Effector memory CD8-positive, alpha-beta T cell (primary cell): ENCODE results near the gene SLC13A4.

Experiments used
- ATAC-seq: fragments of 150-1000 bp; cut with Tn5 transposase; replicated peaks from 2 replicates; pipeline ENCODE4 v1.10.0; 2021; ENCODE audit warnings: mild to moderate bottlenecking, moderate library complexity
- DNase-seq, 3 experiments: peaks; one replicate each; pipeline ENCODE4 v3.0.0; 2021
- H3K27ac Mint-ChIP-seq, 2 donors: one replicate each; pipeline ENCODE4 v1.8.0; 2022; ENCODE audit warnings: mild to moderate bottlenecking in 2 of 2, mixed read lengths in 2 of 2, moderate library complexity in 2 of 2
- H3K27me3 Mint-ChIP-seq, 2 donors: one replicate each; pipeline ENCODE4 v1.8.0; 2022; ENCODE audit warnings: mixed read lengths in 2 of 2
- H3K36me3 Mint-ChIP-seq: one replicate; pipeline ENCODE4 v1.8.0; 2022; ENCODE audit warnings: mild to moderate bottlenecking, moderate library complexity, mixed read lengths; ENCODE audit not compliant: insufficient read depth
- H3K4me1 Mint-ChIP-seq, 2 donors: one replicate each; pipeline ENCODE4 v1.8.0; 2022; ENCODE audit warnings: low read depth in 2 of 2, mixed read lengths in 2 of 2
- H3K4me3 Mint-ChIP-seq, 2 donors: one replicate each; pipeline ENCODE4 v1.8.0; 2022; ENCODE audit warnings: mild to moderate bottlenecking in 2 of 2, mixed read lengths in 2 of 2, moderate library complexity in 2 of 2
- H3K9me3 Mint-ChIP-seq, 2 donors: one replicate each; pipeline ENCODE4 v1.8.0; 2022; ENCODE audit warnings: mixed read lengths in 2 of 2

SLC13A4 gene

DNA sequence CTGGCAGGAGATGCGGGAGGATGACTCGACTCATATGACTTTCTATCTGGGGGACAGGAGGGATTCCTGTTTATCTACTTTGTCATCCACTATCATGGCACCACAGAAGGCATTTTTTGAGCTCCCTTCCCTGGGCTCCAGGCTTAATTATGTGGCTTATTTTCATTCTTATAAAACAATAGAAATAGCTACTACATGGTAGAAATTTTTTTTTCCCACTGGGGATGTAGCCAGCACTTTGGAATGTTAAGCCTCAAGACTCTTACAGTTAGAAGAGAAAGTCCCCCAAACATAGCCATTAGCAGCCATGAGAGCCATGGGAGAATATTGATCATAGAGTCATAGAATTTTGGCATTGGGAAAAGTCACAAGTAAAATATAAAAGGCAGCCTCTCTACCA is 35.3 kb upstream of the SLC13A4 start:
- no peaks in the 10 kb centered on the region for H3K36me3 Mint-ChIP-seq
- H3K4me3 Mint-ChIP-seq, result no peak overlapping the region
- H3K27ac Mint-ChIP-seq, result no peak overlapping the region
- peaks cover 43 to 54% of the 10 kb centered on the region in 2 donors for H3K27me3 Mint-ChIP-seq
- ATAC-seq, result no peak
- no peaks in the 10 kb centered on the region for H3K9me3 Mint-ChIP-seq
- no peaks in the 10 kb centered on the region for H3K4me1 Mint-ChIP-seq
- no peak for DNase-seq

DNA sequence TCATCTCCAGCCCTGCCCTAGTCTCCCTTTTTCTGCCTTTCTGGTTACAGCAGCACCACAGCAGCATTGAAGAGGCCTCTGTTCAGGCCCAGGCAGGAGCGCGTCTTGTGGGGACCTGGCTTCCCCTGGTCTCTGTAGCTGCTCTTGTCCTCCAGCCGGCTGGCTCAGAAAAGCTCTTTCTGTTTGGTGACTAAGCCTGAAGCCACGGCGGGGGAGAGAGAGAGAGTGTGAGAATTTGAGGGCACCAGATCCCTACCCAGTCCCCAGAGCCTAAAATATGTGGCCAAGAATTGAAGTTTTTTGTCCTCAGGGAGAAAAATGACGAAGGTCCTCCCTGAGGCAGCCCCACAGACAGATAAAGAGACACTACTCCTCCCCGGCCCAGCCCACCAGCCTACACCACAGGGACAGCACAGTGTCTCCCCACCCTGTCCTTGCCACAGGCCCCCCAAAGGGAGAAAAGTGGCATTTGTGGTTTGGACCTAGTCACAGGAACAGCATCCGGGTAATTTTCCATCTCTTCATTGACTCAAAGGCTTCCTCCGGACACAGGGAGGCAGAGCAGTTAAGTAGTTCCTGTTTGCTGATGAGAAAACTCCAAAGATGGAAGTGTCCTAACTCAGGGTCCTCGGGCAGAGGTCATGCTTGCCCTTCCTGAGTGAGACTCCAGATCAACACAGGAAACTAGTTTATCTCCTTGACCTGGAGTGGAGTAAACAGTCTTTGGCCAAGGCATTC is 33.9 kb upstream of the SLC13A4 start:
- DNase-seq (no peak), ATAC-seq (no peak)
- Mint-ChIP-seq H3K36me3 (no peaks in the 10 kb centered on the region), H3K4me1 (no peaks in the 10 kb centered on the region), H3K27ac (no peak overlapping the region), H3K4me3 (no peak overlapping the region), H3K27me3 (peaks cover 43 to 61% of the 10 kb centered on the region in 2 donors), H3K9me3 (no peaks in the 10 kb centered on the region)

DNA sequence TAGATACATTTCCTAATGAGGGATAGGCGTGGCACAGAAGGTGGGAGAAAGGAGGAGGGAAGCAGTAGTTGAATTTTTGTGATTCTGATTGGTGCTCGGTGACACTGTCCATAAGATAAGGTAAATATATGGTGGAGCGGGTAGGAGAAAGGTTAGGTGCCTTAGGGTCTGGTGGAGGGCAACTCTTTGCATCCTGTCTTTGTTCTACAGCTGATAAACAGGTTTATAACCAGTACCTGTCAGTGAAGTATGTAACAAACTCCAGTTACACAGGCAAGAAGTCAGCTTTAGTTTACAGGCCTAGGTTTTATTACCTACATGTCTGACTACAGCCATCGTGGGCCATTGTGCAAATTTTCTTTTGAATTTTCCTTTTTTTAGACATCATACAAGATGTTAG is 31.5 kb upstream of the SLC13A4 start:
- H3K27ac Mint-ChIP-seq, result no peak overlapping the region
- no peak overlapping the region for H3K4me3 Mint-ChIP-seq
- no peaks in the 10 kb centered on the region for H3K4me1 Mint-ChIP-seq
- peaks cover 53 to 63% of the 10 kb centered on the region in 2 donors for H3K27me3 Mint-ChIP-seq
- ATAC-seq, result no peak
- no peaks in the 10 kb centered on the region for H3K36me3 Mint-ChIP-seq
- no peak for DNase-seq
- no peaks in the 10 kb centered on the region for H3K9me3 Mint-ChIP-seq

DNA sequence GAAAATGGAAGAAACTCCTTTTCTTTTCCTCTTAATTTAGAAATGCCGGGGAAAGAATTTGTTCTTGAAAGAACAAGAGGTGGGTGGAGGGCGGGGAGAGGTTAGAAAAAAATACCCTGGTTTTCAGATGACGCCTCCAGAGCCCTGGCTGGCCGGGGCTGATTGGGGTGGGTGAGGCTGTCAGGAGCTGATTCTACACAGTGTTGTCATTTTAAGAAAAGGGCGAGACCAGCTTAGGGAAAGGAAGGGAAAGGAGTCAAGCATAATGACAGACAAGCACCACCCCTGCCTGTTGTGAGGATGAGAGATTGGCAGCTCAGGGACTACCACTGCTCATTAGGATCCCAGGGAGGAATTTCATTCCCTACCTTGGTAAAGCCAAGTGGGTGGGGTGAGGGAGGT is 30.5 kb upstream of the SLC13A4 start:
- no peaks in the 10 kb centered on the region for H3K4me1 Mint-ChIP-seq
- no peak overlapping the region for H3K4me3 Mint-ChIP-seq
- H3K27ac Mint-ChIP-seq, result no peak overlapping the region
- ATAC-seq (no peak), DNase-seq (no peak)
- H3K9me3 Mint-ChIP-seq, result no peaks in the 10 kb centered on the region
- peaks cover 56 to 73% of the 10 kb centered on the region in 2 donors for H3K27me3 Mint-ChIP-seq
- peaks cover 2% of the 10 kb centered on the region for H3K36me3 Mint-ChIP-seq

DNA sequence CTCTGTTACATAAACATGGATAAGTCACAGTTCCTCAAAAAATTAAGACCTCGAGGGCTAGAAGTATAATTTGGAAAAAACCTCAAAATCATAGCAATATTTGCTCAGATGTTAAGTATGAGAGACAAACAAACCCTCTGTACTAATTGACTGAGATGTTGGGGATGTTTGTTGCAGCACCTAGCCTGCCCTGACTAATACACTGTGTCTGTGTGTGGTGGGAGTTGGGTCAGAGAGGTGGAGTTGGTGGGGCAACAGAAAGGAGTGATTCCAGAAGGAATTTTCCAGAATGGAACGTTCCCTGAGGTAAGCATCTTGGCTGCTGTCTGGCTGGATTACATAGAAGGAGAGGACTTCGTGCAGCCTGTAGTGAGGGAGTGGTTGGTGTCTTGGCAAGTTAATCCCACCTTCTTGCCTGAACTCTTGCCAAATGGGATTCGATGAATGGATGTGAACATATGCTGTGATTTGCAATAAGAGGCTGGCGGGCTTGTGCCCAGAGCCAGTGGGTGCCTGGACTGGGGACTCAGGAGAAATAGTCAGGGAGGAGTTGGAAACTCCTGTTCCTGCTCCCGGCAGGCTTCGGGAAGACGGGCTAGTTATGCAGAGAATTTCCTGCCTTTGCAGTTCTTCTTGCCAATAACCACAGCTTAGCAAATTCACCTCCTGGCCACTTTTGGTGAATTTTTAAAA is 29.9 kb upstream of the SLC13A4 start:
- DNase-seq, result no peak
- ATAC-seq, result no peak
- Mint-ChIP-seq H3K27ac (no peak overlapping the region), H3K36me3 (peaks cover 2% of the 10 kb centered on the region), H3K4me1 (no peaks in the 10 kb centered on the region), H3K9me3 (no peaks in the 10 kb centered on the region), H3K4me3 (no peak overlapping the region), H3K27me3 (peaks cover 61 to 79% of the 10 kb centered on the region in 2 donors)

DNA sequence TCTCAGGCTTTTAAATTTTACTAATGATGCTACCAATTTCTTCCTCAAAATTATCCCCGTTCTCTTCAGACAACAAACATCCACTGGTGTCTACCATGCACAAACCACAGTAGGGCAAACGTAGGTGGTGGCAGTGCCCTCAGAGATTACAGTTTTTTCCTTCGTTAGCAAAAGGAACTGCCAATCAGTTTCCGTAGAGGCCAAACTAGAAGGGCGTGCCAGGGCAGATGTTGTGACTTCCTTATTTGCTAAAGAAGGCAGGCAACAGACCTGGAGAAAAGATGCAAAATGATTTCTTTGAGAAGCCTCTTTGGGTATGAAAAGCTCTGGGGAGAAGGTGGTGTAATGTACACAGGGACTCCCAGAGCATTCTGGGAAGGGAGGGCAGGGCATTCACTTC is 28.2 kb upstream of the SLC13A4 start:
- Mint-ChIP-seq H3K9me3 (no peaks in the 10 kb centered on the region), H3K4me3 (no peak overlapping the region), H3K4me1 (no peaks in the 10 kb centered on the region), H3K27ac (no peak overlapping the region), H3K27me3 (peaks cover 59 to 82% of the 10 kb centered on the region in 2 donors), H3K36me3 (peaks cover 2% of the 10 kb centered on the region)
- ATAC-seq (no peak), DNase-seq (no peak)

DNA sequence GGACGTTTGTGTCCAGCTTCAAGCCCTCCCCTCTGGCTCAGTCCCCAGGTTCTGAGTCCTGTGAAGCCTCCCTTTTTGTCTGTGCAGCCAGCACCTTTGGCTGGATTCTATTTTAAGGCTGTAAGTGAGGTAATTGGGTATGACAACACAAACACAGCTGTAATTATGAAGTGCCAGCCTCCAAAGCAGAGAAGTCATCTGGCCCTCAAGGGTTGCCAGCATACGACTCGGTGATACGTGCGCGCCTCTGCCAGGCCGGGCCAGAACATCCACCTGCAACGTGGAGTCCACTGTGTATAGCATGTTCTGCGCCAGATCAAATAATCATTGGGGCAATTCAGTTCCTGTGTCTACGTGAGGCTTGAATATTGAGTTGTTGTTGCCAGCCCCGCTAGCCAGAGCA is 27.4 kb upstream of the SLC13A4 start:
- Mint-ChIP-seq H3K4me1 (no peaks in the 10 kb centered on the region), H3K27ac (no peak overlapping the region), H3K4me3 (no peak overlapping the region), H3K36me3 (peaks cover 5% of the 10 kb centered on the region), H3K9me3 (no peaks in the 10 kb centered on the region), H3K27me3 (peaks cover 57 to 80% of the 10 kb centered on the region in 2 donors)
- ATAC-seq (no peak), DNase-seq (no peak)

DNA sequence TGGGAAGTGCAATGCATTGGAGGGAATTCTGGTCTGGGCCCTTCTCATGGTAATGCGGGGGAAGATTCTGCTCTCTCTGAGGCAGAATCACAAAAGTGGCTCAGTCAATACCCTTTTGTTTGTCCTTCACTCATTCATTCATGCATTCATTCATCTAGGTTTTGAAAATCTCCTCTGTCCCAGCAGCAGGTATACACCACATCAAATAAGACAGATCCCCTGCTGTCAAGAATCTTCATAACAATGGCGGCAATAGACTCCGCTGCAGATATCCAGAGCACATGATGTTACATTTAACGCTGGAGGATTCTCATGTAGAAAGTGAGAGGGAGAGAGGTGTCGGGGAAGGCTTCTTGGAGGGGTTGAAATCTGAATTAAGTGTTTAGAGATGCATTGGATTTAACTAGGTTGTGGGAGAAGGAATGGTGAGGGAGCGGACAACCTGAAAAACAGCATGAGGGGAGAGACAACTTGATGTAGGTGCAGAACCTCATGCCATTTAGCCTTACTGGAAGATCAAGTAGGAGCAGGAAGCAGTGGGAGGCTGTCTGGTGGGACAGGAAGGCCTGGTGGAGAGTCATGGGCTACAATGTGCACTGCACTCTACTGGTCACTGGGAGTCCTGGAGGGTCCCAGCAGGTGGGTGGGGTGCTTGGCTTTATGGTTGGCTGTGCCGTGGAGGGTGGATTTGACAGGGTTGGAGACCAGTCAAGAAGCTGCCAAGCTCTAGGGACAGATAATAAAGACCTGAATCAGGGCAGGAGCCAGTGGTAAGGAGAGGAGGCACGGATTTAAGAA is 25.8 kb upstream of the SLC13A4 start:
- no peak for DNase-seq
- Mint-ChIP-seq H3K4me3 (no peak overlapping the region), H3K27me3 (peaks cover 48 to 73% of the 10 kb centered on the region in 2 donors), H3K36me3 (peaks cover 5% of the 10 kb centered on the region), H3K9me3 (no peaks in the 10 kb centered on the region), H3K27ac (no peak overlapping the region), H3K4me1 (no peaks in the 10 kb centered on the region)
- no peak for ATAC-seq

DNA sequence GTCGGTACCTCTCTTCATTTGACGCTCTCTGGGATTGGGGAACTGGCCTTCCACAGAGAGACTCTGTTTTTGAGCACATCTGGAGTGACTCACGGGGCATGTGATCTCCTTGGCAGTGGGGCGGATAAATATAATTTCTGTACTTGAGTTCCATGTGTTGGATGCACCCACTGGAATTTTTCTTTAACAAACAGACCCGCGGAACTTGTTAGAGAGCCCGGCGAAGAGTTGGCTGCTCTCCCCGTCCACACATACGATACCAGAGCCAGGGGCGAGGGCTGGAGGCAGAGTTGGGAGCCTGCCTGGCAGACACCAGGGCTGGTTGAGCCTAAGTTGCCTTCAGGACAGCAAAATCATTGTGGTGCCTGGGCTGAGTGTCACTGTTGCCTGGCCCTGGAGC is 20.8 kb upstream of the SLC13A4 start, which contains the start of gene FAM180A:
Gene FAM180A, minus strand, starts transcription at position 44 of the 400 bp plus-strand sequence. CDS start 233 bp downstream, outside the sequence.
- DNase-seq (no peak), ATAC-seq (no peak)
- H3K27ac Mint-ChIP-seq, result no peak within 1 kb of the TSS
- peaks cover 4% of the 10 kb centered on the region for H3K36me3 Mint-ChIP-seq
- no peaks in the 10 kb centered on the region for H3K9me3 Mint-ChIP-seq
- no peak within 1 kb of the TSS for H3K4me3 Mint-ChIP-seq
- peaks cover 22 to 44% of the 10 kb centered on the region in 2 donors for H3K27me3 Mint-ChIP-seq
- no peaks in the 10 kb centered on the region for H3K4me1 Mint-ChIP-seq

DNA sequence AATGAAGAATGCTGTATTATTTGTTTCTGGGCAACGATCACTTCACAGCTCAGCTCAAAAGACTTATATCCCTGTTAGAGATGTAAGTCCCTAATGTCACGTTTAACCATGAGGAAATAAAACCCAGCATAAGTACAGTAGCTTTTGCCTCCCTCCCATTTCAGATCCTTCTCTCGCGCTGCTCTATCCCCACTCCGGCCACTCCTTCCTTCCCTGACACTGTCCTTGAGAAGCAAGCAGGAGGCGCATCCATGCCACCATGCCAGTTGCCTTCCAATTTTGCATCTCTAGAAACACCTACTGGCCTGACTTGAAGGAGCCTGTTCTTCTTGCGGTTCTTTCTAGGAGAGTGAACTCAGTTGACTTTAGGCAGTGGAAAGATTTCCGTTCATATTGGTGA is 19.4 kb upstream of the SLC13A4 start:
- Mint-ChIP-seq H3K36me3 (peaks cover 3% of the 10 kb centered on the region), H3K27ac (no peak overlapping the region), H3K9me3 (no peaks in the 10 kb centered on the region), H3K4me1 (no peaks in the 10 kb centered on the region), H3K27me3 (peaks cover 9 to 32% of the 10 kb centered on the region in 2 donors), H3K4me3 (no peak overlapping the region)
- DNase-seq, result no peak
- ATAC-seq, result no peak

DNA sequence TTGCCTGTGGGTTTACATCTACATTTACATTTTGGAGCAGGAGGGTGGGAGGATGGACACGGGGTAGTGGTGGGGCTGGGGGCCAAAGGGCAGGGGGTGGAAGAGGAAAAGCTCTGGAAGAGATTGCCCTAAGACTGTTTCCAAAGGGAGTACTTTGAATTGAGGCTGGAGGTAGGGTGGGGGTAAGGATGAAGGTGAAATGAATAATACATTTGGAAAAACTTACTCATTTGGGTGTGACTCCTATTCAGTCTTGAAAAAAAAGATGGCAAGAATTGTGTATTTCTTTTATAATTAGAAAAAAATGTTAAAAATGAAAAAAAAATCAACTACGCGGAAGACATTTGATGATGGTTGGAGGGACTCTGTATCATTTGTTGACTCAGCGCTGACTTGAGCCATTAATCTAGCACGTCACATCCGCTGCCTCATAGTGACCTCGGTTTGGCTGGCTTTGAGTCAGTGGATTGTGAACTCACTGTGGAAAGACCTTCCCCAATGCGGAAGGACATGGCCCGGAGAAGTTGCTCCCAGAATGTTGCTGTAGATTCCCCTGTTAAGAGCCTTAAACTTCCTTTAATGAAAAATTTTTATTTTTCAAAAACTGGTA is 17.8 kb upstream of the SLC13A4 start:
- H3K4me3 Mint-ChIP-seq, result no peak overlapping the region
- ATAC-seq (no peak), DNase-seq (no peak)

DNA sequence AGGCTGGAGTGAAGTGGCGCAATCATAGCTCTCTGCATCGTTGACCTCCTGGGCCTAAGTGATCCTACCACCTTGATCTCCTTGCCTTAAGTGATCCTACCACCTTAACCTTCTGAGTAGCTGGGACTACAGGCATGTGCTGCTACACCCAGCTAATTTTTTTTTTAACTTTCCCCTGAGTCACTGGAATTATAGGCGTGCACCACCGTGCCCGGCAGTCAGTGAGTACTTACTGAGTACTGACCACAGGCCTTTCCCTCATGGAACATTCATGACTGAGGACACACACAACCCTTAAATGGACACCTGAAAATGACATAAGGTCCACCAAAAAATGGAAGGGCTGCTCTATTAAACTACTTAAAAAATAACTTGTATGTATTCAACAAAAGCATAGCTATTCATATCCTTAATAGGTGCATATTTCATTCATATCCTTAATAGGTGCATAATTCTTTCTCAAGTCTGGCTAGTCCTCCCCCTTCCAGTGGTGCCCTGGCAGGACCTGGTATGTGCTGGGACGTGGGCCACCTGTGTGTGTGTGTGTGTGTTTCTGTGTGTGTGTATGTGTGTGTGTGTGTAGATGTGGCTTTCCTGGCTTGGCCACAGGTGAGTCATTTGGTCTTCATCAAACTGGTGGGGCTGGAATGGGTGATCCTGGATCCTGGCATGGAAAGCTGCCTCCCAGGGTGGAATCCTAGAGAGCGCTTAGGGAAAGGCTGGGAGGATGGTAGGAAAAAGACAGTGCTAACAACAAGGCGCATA is 17.1 kb upstream of the SLC13A4 start:
- ATAC-seq (no peak), DNase-seq (no peak)
- peaks cover 9 to 43% of the 10 kb centered on the region in 2 donors for H3K27me3 Mint-ChIP-seq
- no peak overlapping the region for H3K27ac Mint-ChIP-seq
- H3K4me3 Mint-ChIP-seq, result no peak overlapping the region
- no peaks in the 10 kb centered on the region for H3K36me3 Mint-ChIP-seq
- H3K4me1 Mint-ChIP-seq, result no peaks in the 10 kb centered on the region
- no peaks in the 10 kb centered on the region for H3K9me3 Mint-ChIP-seq

More for the DNA sequence above, 17.8 kb upstream of the SLC13A4 start:
- Mint-ChIP-seq H3K36me3 (peaks cover 1% of the 10 kb centered on the region), H3K4me1 (no peaks in the 10 kb centered on the region), H3K27ac (no peak overlapping the region), H3K9me3 (no peaks in the 10 kb centered on the region), H3K27me3 (peaks cover 9 to 43% of the 10 kb centered on the region in 2 donors)
